IMR-90 (cell line): ENCODE data around the gene GGPS1. TPM values are rescaled to one million over a fixed set of nuclear protein-coding genes. Genes with fewer than 3 reads are reported as not detected.

Experiments used
- ATAC-seq: fragments of 200-7000 bp; cut with Tn5 transposase; 2 replicates; pipeline ENCODE4 v1.9.1; 2020; ENCODE audit warnings: low read depth, mild to moderate bottlenecking, moderate library complexity
- BruUV-seq: library from RNA; stranded (reverse); fragments of 400-500 nt; replicated peaks from 2 replicates; lab custom pipeline; 2021; lab: Mats Ljungman, UMichigan
- CTCF ChIA-PET: fragments of 300-600 bp; formaldehyde crosslinking; extraction: SDS; loops from one replicate; lab custom pipeline; 2021; ENCODE audit warnings: antibody characterized with exemption; lab: Yijun Ruan, JAX
- POLR2A ChIA-PET: fragments of 300-600 bp; sonication (Branson Sonifier 250); formaldehyde crosslinking; loops from one replicate; lab custom pipeline; 2022; ENCODE audit warnings: antibody characterized with exemption; ENCODE audit not compliant: unreplicated experiment; lab: Charles Lee
- DNase-seq: peaks from one replicate; pipeline ENCODE4 v3.0.0; 2013
- H2AFZ ChIP-seq: replicated peaks from 2 replicates; pipeline ENCODE3; 2013; ENCODE audit warnings: low read length, mild to moderate bottlenecking; ENCODE audit not compliant: poor library complexity
- H2AK5ac ChIP-seq: 2 replicates; pipeline ENCODE4 v1.6.1; 2013; ENCODE audit warnings: low read depth, low read length, inconsistent platforms
- H2AK9ac ChIP-seq: replicated peaks from 2 replicates; pipeline ENCODE3; 2013; ENCODE audit warnings: mild to moderate bottlenecking, low read depth, low read length, moderate library complexity; ENCODE audit not compliant: poor library complexity
- H2BK120ac ChIP-seq: 2 replicates; pipeline ENCODE4 v1.6.1; 2013; ENCODE audit warnings: low read depth, low read length, inconsistent platforms
- H2BK15ac ChIP-seq: 3 replicates; pipeline ENCODE4 v1.6.1; 2013; ENCODE audit warnings: low read depth, low read length, inconsistent platforms
- H2BK20ac ChIP-seq: 2 replicates; pipeline ENCODE4 v1.6.1; 2013; ENCODE audit warnings: low read depth, mild to moderate bottlenecking, inconsistent platforms, low read length, moderate library complexity
- H2BK5ac ChIP-seq: 2 replicates; pipeline ENCODE4 v1.6.1; 2013; ENCODE audit warnings: mild to moderate bottlenecking, low read depth, low read length, inconsistent platforms; ENCODE audit not compliant: poor library complexity, severe bottlenecking
- H3K14ac ChIP-seq: replicated peaks from 2 replicates; pipeline ENCODE4 v1.6.1; 2013; ENCODE audit warnings: low read depth, low read length, inconsistent platforms
- H3K18ac ChIP-seq: 2 replicates; pipeline ENCODE4 v1.6.1; 2013; ENCODE audit warnings: low read depth, low read length, control low read depth
- H3K23ac ChIP-seq: 2 replicates; pipeline ENCODE4 v1.6.1; 2013; ENCODE audit warnings: low read depth, low read length, inconsistent platforms
- H3K27ac ChIP-seq: 2 replicates; pipeline ENCODE4 v1.5.1; 2013; ENCODE audit warnings: mild to moderate bottlenecking, control low read depth, low read length; ENCODE audit not compliant: insufficient read depth
- H3K27me3 ChIP-seq: 2 replicates; pipeline ENCODE4 v1.6.1; 2013; ENCODE audit warnings: low read length; ENCODE audit not compliant: control insufficient read depth, insufficient read depth
- H3K36me3 ChIP-seq: 2 replicates; pipeline ENCODE4 v1.6.1; 2013; ENCODE audit warnings: low read length, mixed read lengths; ENCODE audit not compliant: control insufficient read depth, insufficient read depth
- H3K4ac ChIP-seq: 2 replicates; pipeline ENCODE4 v1.6.1; 2013; ENCODE audit warnings: low read depth, low read length, inconsistent platforms
- H3K4me1 ChIP-seq: 2 replicates; pipeline ENCODE4 v1.6.1; 2013; ENCODE audit warnings: low read length, mixed read lengths; ENCODE audit not compliant: control insufficient read depth, insufficient read depth
- H3K4me2 ChIP-seq: 2 replicates; pipeline ENCODE4 v1.6.1; 2013; ENCODE audit warnings: low read depth, mild to moderate bottlenecking, control low read depth, low read length, moderate library complexity
- H3K4me3 ChIP-seq: 2 replicates; pipeline ENCODE4 v1.5.1; 2013; ENCODE audit warnings: low read depth, mild to moderate bottlenecking, control low read depth, low read length, moderate library complexity; ENCODE audit not compliant: insufficient read depth
- H3K56ac ChIP-seq: 2 replicates; pipeline ENCODE4 v1.6.1; 2013; ENCODE audit warnings: low read length, inconsistent platforms; ENCODE audit not compliant: insufficient read depth; ENCODE audit errors: extremely low read depth
- H3K79me1 ChIP-seq, 2 experiments: 2 replicates each; pipeline ENCODE4 v1.6.1; 2013; ENCODE audit warnings: low read length in 2 of 2, inconsistent platforms in 1 of 2, low read depth in 1 of 2
- H3K9ac ChIP-seq: 2 replicates; pipeline ENCODE4 v1.6.1; 2013; ENCODE audit warnings: low read depth, low read length, control low read depth
- H3K9me1 ChIP-seq: 2 replicates; pipeline ENCODE4 v1.6.1; 2013; ENCODE audit warnings: low read length, inconsistent platforms; ENCODE audit not compliant: insufficient read depth
- H3K9me3 ChIP-seq: 2 replicates; pipeline ENCODE4 v1.6.1; 2013; ENCODE audit warnings: low read length; ENCODE audit not compliant: control insufficient read depth, insufficient read depth
- H4K20me1 ChIP-seq: 2 replicates; pipeline ENCODE4 v1.6.1; 2013; ENCODE audit warnings: low read length, inconsistent platforms; ENCODE audit not compliant: insufficient read depth
- H4K5ac ChIP-seq: 2 replicates; pipeline ENCODE4 v1.6.1; 2013; ENCODE audit warnings: mild to moderate bottlenecking, low read depth, low read length, control low read depth
- H4K8ac ChIP-seq, 2 experiments: 2 replicates each; pipeline ENCODE4 v1.6.1; 2013; ENCODE audit warnings: low read depth in 2 of 2, low read length in 2 of 2, control low read depth in 1 of 2, inconsistent platforms in 1 of 2
- H4K91ac ChIP-seq: 2 replicates; pipeline ENCODE4 v1.6.1; 2013; ENCODE audit warnings: low read depth, low read length, inconsistent platforms; ENCODE audit not compliant: insufficient read depth
- BHLHE40 ChIP-seq: fragments of 150-350 bp; IDR thresholded peaks from 2 replicates; pipeline ENCODE4 v1.6.1; 2016; ENCODE audit warnings: mild to moderate bottlenecking, low read depth, low read length
- MAFK ChIP-seq: IDR thresholded peaks from 2 replicates; pipeline ENCODE4 v1.6.1; 2012; ENCODE audit warnings: low read depth, low read length, improper control_type of control experiment
- MAZ ChIP-seq: IDR thresholded peaks from 2 replicates; pipeline ENCODE4 v1.6.1; 2012; ENCODE audit warnings: low read depth, mild to moderate bottlenecking, low read length, improper control_type of control experiment, moderate library complexity, borderline replicate concordance
- MXI1 ChIP-seq: IDR thresholded peaks from 2 replicates; pipeline ENCODE4 v1.6.1; 2012; ENCODE audit warnings: low read depth, mild to moderate bottlenecking, low read length, moderate library complexity, borderline replicate concordance
- NFE2L2 ChIP-seq: fragments of 150-350 bp; IDR thresholded peaks from 2 replicates; pipeline ENCODE4 v1.6.1; 2016; ENCODE audit warnings: low read depth, mild to moderate bottlenecking, low read length
- USF2 ChIP-seq: fragments of 150-350 bp; IDR thresholded peaks from 2 replicates; pipeline ENCODE4 v1.6.1; 2017; ENCODE audit warnings: mild to moderate bottlenecking, antibody characterized with exemption, low read length, low read depth
- WGBS, 2 experiments: methylation state at CpG; one replicate each; pipeline versions ENCODE4 v1.1.5 to v1.1.7; 2013; ENCODE audit warnings: missing lambda C conversion rate in 2 of 2; ENCODE audit not compliant: insufficient read length in 1 of 2; ENCODE audit errors: extremely low coverage in 2 of 2; 5-methylcytosine and 5-hydroxymethylcytosine counted together
- dilution Hi-C: fragments of 300-500 bp; cut with HindIII; formaldehyde crosslinking; loops from one replicate; pipeline ENCODE4 v1.14.3; 2018; ENCODE audit warnings: low sequenced_read_pairs; ENCODE audit not compliant: unreplicated experiment
- in situ Hi-C: fragments of 300-500 bp; cut with MboI; formaldehyde crosslinking; loops from 3 replicates; pipeline ENCODE4 v1.14.3; 2019; ENCODE audit warnings: low sequenced_read_pairs, inconsistent platforms, mixed read lengths
- intact Hi-C: fragments of 100-400 bp; cut with micrococcal nuclease; formaldehyde crosslinking; loops from 2 replicates; pipeline ENCODE4 v1.10.0; 2022
- polyA plus RNA-seq, 3 experiments: library from polyadenylated mRNA; depleted of rRNA; stranded (reverse); fragments of >200 nt; gene quantifications; 2 replicates each; pipeline ENCODE4 v1.2.3, GENCODE V29; 2012; ENCODE audit warnings: low replicate concordance in 1 of 3
- total RNA-seq: library from RNA; depleted of rRNA; stranded (reverse); fragments of >200 nt; gene quantifications from 2 replicates; pipeline ENCODE4 v1.2.3, GENCODE V29; 2012

The GGPS1 gene
- total and polyA plus RNA-seq, 2 of the 4 experiments (the other 2 are of a cell fraction): 16.4 to 21.5 TPM

- dilution Hi-C loops: no loop called here
- peak within 1 kb of the TSS; percentile 98 for H3K4me2 ChIP-seq
- in situ Hi-C loops: no loop called here
- ChIA-PET POLR2A (no interaction called here), CTCF (interaction anchor here (1.3 to 1.5 kb wide), 2 partner anchors 69 to 89 kb away, joined by 3 to 4 read pairs; no protein-coding TSS in a partner anchor)
- H3K36me3 ChIP-seq: no peaks in the 10 kb centered on the region
- 0% methylated on average over 7 of the region's 58 CpGs; no CpG with 5 or more reads in 1 of the 2 experiments for WGBS, 2 experiments
- H3K27me3 ChIP-seq: no peaks in the 10 kb centered on the region
- H4K91ac ChIP-seq: peak within 1 kb of the TSS; percentile 89
- H3K79me1 ChIP-seq: peaks cover 0 to 28% of the 10 kb centered on the region in 2 experiments; a peak in 3 of 4 replicates
- no peak for DNase-seq
- H3K4ac ChIP-seq: peak within 1 kb of the TSS; percentile 97
- peak within 1 kb of the TSS; percentile 76; the same call in 1 of the 2 replicates for H2BK20ac ChIP-seq
- BruUV-seq: no TSS peak
- peak within 1 kb of the TSS; percentile 97 for H2AFZ ChIP-seq
- peak within 1 kb of the TSS; percentile 57; the same call in 1 of the 2 replicates for H2AK5ac ChIP-seq
- H3K23ac ChIP-seq: peak within 1 kb of the TSS; percentile 99
- H2BK120ac ChIP-seq: peak within 1 kb of the TSS; percentile 85
- H3K27ac ChIP-seq: peak within 1 kb of the TSS; percentile 94
- peak within 1 kb of the TSS; percentile 78 for H3K4me3 ChIP-seq
- peak within 1 kb of the TSS; percentile 99 for H3K56ac ChIP-seq
- TF ChIP-seq USF2 (no peak), MXI1 (no peak), NFE2L2 (no peak), MAFK (no peak), BHLHE40 (no peak), MAZ (peak; percentile 97; the same call in 1 of the 2 replicates)
- H2BK15ac ChIP-seq: peak within 1 kb of the TSS; percentile 52; the same call in 1 of the 3 replicates
- intact Hi-C loops: no loop called here
- H3K9ac ChIP-seq: peak within 1 kb of the TSS; percentile 98
- no peaks in the 10 kb centered on the region; the same call in 1 of the 2 replicates for H3K9me1 ChIP-seq
- H3K14ac ChIP-seq: peak within 1 kb of the TSS; percentile 100
- no peaks in the 10 kb centered on the region for H3K9me3 ChIP-seq
- H2AK9ac ChIP-seq: peak within 1 kb of the TSS; percentile 98
- peak within 1 kb of the TSS; percentile 98 for H2BK5ac ChIP-seq
- peak within 1 kb of the TSS; percentile 67 to 99 for H4K8ac ChIP-seq
- peak within 1 kb of the TSS; percentile 92 for H3K18ac ChIP-seq
- H4K5ac ChIP-seq: peak within 1 kb of the TSS; percentile 78
- peaks cover 54% of the 10 kb centered on the region for H4K20me1 ChIP-seq
- ATAC-seq: peak; percentile 19
- no peaks in the 10 kb centered on the region; the same call in 1 of the 2 replicates for H3K4me1 ChIP-seq
Measured at GRCh38 chr1:235327559-235328270, 655 bp upstream of the GGPS1 start, which contains the start of gene ARID4B. Gene ARID4B, minus strand, starts transcription at chr1:235328179. Its CDS starts 1,260 bp downstream, at chr1:235326919.
